Hepatocyte (in vitro differentiated cells): ENCODE data around the gene CARD9.

Experiments
- EZH2 ChIP-seq: fragments of 200-600 bp; sonication (generic); IDR thresholded peaks from 2 replicates; pipeline ENCODE4 v1.6.1; 2016; ENCODE audit warnings: antibody characterized with exemption, mild to moderate bottlenecking, borderline replicate concordance
- TF ChIP-seq, protein P1 (sequence below): fragments of 200-600 bp; sonication (generic); IDR thresholded peaks from 2 replicates; pipeline ENCODE4 v1.5.1; 2016; ENCODE audit warnings: antibody characterized with exemption, mild to moderate bottlenecking; ENCODE audit not compliant: poor library complexity

DNA sequence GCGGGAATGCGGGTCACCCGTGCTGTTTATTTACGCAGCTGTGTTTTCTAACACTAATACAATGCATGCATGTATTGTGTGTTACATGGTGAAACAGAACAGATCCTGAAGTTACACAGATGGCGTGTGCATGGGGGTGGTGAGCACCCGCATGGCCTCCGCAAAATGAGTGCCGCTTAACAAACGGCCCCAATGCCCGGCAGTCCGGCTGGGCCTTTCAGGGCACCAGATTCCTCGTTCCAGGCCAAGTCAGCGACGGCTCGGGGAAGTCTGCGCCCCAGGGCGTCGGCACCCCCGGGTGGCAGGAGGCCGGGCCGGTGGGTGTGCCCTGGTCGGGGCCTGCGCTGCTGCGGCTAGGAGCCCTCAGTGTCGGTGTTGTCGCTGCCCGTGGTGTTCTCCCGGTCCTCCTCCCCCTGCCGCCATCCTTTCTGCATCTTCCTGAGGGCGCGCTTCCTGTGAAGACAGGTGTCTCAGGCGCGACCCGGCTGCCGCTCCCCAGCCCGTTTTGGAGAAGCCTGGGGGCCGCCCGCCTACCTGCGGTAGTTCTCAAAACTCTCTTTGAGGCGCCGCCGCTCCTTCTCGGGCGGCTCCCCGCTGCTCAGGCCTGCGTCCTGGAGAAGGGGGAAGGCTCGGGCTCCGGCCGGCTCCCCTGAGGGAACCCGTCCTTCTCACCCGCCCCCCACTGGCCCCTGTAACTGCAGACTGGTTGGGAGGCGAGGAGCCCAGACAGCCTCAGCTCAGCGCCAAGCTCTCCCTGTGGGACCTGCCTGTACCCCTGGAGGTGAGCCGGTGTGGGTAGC is 9.3 kb downstream of the CARD9 start:
- TF ChIP-seq EZH2: no peak
- TF ChIP-seq, protein P1, sequence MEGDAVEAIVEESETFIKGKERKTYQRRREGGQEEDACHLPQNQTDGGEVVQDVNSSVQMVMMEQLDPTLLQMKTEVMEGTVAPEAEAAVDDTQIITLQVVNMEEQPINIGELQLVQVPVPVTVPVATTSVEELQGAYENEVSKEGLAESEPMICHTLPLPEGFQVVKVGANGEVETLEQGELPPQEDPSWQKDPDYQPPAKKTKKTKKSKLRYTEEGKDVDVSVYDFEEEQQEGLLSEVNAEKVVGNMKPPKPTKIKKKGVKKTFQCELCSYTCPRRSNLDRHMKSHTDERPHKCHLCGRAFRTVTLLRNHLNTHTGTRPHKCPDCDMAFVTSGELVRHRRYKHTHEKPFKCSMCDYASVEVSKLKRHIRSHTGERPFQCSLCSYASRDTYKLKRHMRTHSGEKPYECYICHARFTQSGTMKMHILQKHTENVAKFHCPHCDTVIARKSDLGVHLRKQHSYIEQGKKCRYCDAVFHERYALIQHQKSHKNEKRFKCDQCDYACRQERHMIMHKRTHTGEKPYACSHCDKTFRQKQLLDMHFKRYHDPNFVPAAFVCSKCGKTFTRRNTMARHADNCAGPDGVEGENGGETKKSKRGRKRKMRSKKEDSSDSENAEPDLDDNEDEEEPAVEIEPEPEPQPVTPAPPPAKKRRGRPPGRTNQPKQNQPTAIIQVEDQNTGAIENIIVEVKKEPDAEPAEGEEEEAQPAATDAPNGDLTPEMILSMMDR: no peak
